ENCODE measurements around the gene AURKB. TPM values are rescaled to one million over a fixed set of nuclear protein-coding genes. Genes with fewer than 3 reads are reported as not detected.
A peak's percentile ranks its signal among the peaks of the same experiment; 100 is the strongest.
"Not testable (repeated sequence)": the region's sequence is repeated elsewhere in the genome, so short reads cannot be mapped to it uniquely, and the experiment has no call there.

AURKB gene
- total and polyA plus RNA-seq, 7 experiments from 2014 or later, result 1.1 to 97.7 (median 1.3) TPM; not detected in 2

DNA sequence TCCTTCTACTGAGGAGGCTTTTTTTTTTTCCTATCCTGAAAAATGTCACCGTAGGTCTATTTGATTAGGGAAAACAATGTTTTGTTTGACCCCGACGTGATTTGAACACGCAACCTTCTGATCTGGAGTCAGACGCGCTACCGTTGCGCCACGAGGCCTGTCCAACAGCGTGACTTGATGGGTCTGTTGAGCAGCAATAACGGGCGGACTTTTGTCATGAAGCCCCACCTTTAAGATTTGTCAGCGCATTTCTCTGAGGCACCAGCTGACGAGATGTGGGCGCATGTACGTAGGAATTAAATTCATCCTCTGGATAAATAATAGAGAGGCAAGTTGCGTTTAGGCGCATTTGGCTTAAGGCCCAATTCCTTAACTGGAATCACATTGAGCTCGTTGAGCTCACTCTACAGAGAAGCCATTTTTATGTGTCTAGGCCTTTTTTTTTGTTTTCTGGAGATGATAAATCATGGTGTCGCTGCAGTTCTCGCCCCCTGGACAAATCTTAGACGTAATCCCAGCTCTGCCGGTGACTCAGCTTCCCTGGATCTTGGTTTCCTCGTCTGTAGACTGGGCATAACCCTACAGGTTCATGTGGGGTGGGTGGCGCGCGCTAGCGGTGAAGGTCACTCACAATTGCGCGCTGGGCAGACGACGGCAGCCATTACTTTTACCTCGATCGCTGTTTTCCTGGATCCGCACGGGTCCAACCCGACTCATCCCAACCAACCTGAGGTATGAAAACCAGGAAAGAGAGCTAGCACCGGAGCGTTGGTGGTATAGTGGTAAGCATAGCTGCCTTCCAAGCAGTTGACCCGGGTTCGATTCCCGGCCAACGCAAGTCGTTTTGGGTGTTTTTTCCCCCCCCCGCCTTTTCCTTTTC, 10.6 kb upstream of the AURKB start:
- DNase-seq (peak; percentile 76 to 90 (median 86)), ATAC-seq (peak; percentile 39)
- Histone ChIP-seq H3K36me3 (ENCODE audit: control insufficient read depth in 2 of 3, insufficient read depth in 3 of 3, low read length in 3 of 3) (peaks cover 0 to 4% (median 0%) of the 10 kb centered on the region in 3 experiments), H3K27ac (ENCODE audit: low read depth, low read length) (peak overlapping the region; percentile 83), H3K9me3 (ENCODE audit: control insufficient read depth in 2 of 3, low read length in 3 of 3) (no peaks in the 10 kb centered on the region), H3K4me3 (ENCODE audit: low read length) (peak overlapping the region; percentile 99), H3K4me1 (ENCODE audit: control insufficient read depth in 2 of 2, insufficient read depth in 2 of 2, low read length in 2 of 2) (peaks cover 12 to 15% of the 10 kb centered on the region in 2 donors), H3K27me3 (ENCODE audit: control insufficient read depth in 2 of 2, insufficient read depth in 2 of 2, low read length in 2 of 2) (no peaks in the 10 kb centered on the region)
- Mint-ChIP-seq H3K4me3 (peak overlapping the region; percentile 86 to 99 (median 92)), H3K27me3 (peaks cover 0 to 17% (median 0%) of the 10 kb centered on the region in 5 donors), H3K27ac (peak overlapping the region; percentile 95 to 100 (median 99)), H3K4me1 (peaks cover 14 to 63% (median 53%) of the 10 kb centered on the region in 7 donors), H3K36me3 (peaks cover 0 to 23% (median 3%) of the 10 kb centered on the region in 5 donors), H3K9me3 (peaks cover 0 to 27% (median 0%) of the 10 kb centered on the region in 11 donors)
- CTCF ChIA-PET, result interaction anchor here (0.6 to 7.2 kb wide), 15 partner anchors 9 to 210 kb away, joined by 3 to 70 read pairs (median 5); partner anchors contain the start of genes ALOXE3, BORCS6, CTC1 and PFAS
- intact Hi-C loops (cut with micrococcal nuclease), result loop anchor here (5.0 to 10.0 kb wide), 6 partner anchors 49 to 1206 kb away; partner anchors contain the start of genes CCDC42 (in 1 of the 2), CHD3 (in 1 of the 2), NDEL1 (in 1 of the 2) and RNASEK (in 1 of the 2)
- POLR2A ChIA-PET, result interaction anchor here (0.6 to 10.9 kb wide), 28 partner anchors 12 to 913 kb away, joined by 3 to 436 read pairs (median 9); partner anchors contain the start of genes ALOXE3, AURKB, BORCS6 and CTC1

GRCh38 chr17:8214000-8214399, 3.6 kb upstream of the AURKB start:
- POLR2A ChIA-PET, result interaction anchor here (0.6 to 7.9 kb wide), 7 partner anchors 9 to 104 kb away, joined by 3 to 91 read pairs (median 5); partner anchors contain the start of gene BORCS6
- H3K4me1 ChIP-seq (ENCODE audit: control insufficient read depth in 2 of 2, insufficient read depth in 2 of 2, low read length in 2 of 2); H3K27me3 Mint-ChIP-seq; H3K27me3 ChIP-seq (ENCODE audit: control insufficient read depth in 2 of 2, insufficient read depth in 2 of 2, low read length in 2 of 2); H3K9me3 Mint-ChIP-seq; CTCF ChIA-PET; ATAC-seq; H3K36me3 ChIP-seq (ENCODE audit: control insufficient read depth in 2 of 3, insufficient read depth in 3 of 3, low read length in 3 of 3); H3K9me3 ChIP-seq (ENCODE audit: control insufficient read depth in 2 of 3, low read length in 3 of 3); H3K4me3 ChIP-seq (ENCODE audit: low read length); H3K27ac ChIP-seq (ENCODE audit: low read depth, low read length); H3K4me3 Mint-ChIP-seq; H3K36me3 Mint-ChIP-seq; DNase-seq; H3K27ac Mint-ChIP-seq: not testable (repeated sequence)
- intact Hi-C loops (cut with micrococcal nuclease), result loop anchor here in 1 of 2 donors (5.0 kb wide), 1 partner anchor 33 kb away; the partner anchor contains the start of genes CTC1 and PFAS
- peaks cover 15 to 22% (median 20%) of the 10 kb centered on the region in 7 donors for H3K4me1 Mint-ChIP-seq

- Histone ChIP-seq H3K27ac (ENCODE audit: low read depth, low read length) (no peak overlapping the region), H3K4me3 (ENCODE audit: low read length) (no peak overlapping the region), H3K9me3 (ENCODE audit: control insufficient read depth in 2 of 3, low read length in 3 of 3) (no peaks in the 10 kb centered on the region), H3K27me3 (ENCODE audit: control insufficient read depth in 2 of 2, insufficient read depth in 2 of 2, low read length in 2 of 2) (no peaks in the 10 kb centered on the region), H3K36me3 (ENCODE audit: control insufficient read depth in 2 of 3, insufficient read depth in 3 of 3, low read length in 3 of 3) (no peaks in the 10 kb centered on the region), H3K4me1 (ENCODE audit: control insufficient read depth in 2 of 2, insufficient read depth in 2 of 2, low read length in 2 of 2) (peaks cover 5 to 8% of the 10 kb centered on the region in 2 donors)
- CTCF ChIA-PET, result interaction anchor here (1.8 to 2.4 kb wide), 2 partner anchors 9 to 93 kb away, joined by 5 to 6 read pairs; no protein-coding TSS in a partner anchor
- Mint-ChIP-seq H3K4me3 (peak overlapping the region in 1 of 10 donors; percentile 92), H3K36me3 (peaks cover 0 to 8% (median 0%) of the 10 kb centered on the region in 5 donors), H3K27me3 (no peaks in the 10 kb centered on the region), H3K9me3 (no peaks in the 10 kb centered on the region), H3K27ac (no peak overlapping the region), H3K4me1 (peaks cover 14 to 23% (median 16%) of the 10 kb centered on the region in 7 donors)
- intact Hi-C loops (cut with micrococcal nuclease), result loop anchor here in 1 of 2 donors (5.0 kb wide), 1 partner anchor 35 kb away; the partner anchor contains the start of genes CTC1 and PFAS
- DNase-seq (no peak), ATAC-seq (no peak)
- POLR2A ChIA-PET, result interaction anchor here (0.6 to 9.6 kb wide), 6 partner anchors 11 to 90 kb away, joined by 3 to 110 read pairs (median 18); partner anchors contain the start of genes BORCS6 and CTC1
Observed at GRCh38 chr17:8212312-8213180, 2.2 kb upstream of the AURKB start.

DNA sequence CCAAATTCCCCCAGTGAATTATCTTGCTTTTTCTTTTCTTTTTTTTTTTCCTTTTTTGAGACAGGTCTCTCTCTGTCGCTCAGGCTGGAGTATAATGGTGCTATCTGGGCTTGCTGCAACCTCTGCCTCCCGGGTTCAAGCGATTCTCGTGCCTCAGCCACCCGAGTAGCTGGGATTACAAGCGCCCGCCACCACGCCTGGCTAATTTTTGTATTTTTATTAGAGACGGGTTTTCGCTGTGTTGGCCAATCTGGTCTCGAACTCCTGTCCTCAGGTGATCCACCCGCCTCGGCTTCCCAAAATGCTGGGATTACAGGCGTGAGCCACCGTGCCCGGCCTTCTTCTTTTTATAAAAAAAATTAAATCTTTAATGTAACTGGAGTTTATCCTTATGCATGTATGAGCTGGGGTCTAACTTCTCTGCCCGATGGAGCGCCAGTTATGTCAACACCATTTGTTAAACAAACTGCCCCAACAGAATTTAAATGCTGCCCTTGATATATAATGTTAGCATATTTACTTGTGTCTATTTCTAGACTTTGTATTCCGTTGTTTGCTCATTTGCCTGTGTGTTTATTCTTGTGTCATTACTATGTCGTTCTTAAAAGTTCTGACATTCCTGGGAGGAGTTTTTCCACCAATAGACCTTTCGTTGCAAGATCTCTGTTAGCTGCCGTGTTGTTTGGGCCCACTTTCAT, 535 bp upstream of the AURKB start:
- POLR2A ChIA-PET, result interaction anchor here (1.0 to 9.6 kb wide), 9 partner anchors 8 to 85 kb away, joined by 4 to 110 read pairs (median 6); partner anchors contain the start of genes BORCS6, CTC1 and SLC25A35
- intact Hi-C loops (cut with micrococcal nuclease), result loop anchor here (1.0 to 5.0 kb wide), 6 partner anchors 11 to 38 kb away; partner anchors contain the start of genes CTC1 (in 1 of the 2) and PFAS (in 1 of the 2)
- Mint-ChIP-seq H3K9me3 (no peaks in the 10 kb centered on the region), H3K27ac (peak overlapping the region; percentile 60 to 95 (median 86)), H3K36me3 (peaks cover 0 to 16% (median 0%) of the 10 kb centered on the region in 5 donors), H3K4me3 (peak overlapping the region; percentile 85 to 97 (median 93)), H3K4me1 (peaks cover 14 to 35% (median 16%) of the 10 kb centered on the region in 7 donors), H3K27me3 (no peaks in the 10 kb centered on the region)
- Histone ChIP-seq H3K4me1 (ENCODE audit: control insufficient read depth in 2 of 2, insufficient read depth in 2 of 2, low read length in 2 of 2) (peaks cover 5 to 8% of the 10 kb centered on the region in 2 donors), H3K27ac (ENCODE audit: low read depth, low read length) (peak overlapping the region; percentile 81), H3K36me3 (ENCODE audit: control insufficient read depth in 2 of 3, insufficient read depth in 3 of 3, low read length in 3 of 3) (no peaks in the 10 kb centered on the region), H3K9me3 (ENCODE audit: control insufficient read depth in 2 of 3, low read length in 3 of 3) (no peaks in the 10 kb centered on the region), H3K4me3 (ENCODE audit: low read length) (peak overlapping the region; percentile 91), H3K27me3 (ENCODE audit: control insufficient read depth in 2 of 2, insufficient read depth in 2 of 2, low read length in 2 of 2) (no peaks in the 10 kb centered on the region)
- no peak for DNase-seq
- no peak for ATAC-seq
- CTCF ChIA-PET, result interaction anchor here (0.7 to 2.4 kb wide), 4 partner anchors 11 to 91 kb away, joined by 4 to 6 read pairs (median 5); no protein-coding TSS in a partner anchor

DNA sequence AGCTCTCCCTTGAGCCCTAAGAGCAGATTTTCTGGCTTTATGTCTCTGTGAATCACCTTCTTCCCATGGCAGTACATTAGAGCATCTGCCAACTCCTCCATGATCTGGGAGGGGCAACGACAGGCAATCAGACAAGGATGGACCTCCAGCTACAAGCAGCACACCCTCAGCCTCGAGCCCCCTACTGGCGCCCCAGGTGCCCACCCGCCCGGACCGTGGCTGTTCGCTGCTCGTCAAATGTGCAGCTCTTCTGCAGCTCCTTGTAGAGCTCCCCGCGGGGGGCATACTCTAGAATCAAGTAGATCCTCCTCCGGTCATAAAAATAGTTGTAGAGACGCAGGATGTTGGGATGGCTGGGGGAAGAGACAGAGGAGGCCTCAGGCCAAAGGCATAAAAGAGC, 3.8 kb downstream of the AURKB start:
- peaks cover 5 to 8% of the 10 kb centered on the region in 2 donors for H3K4me1 ChIP-seq (ENCODE audit: control insufficient read depth in 2 of 2, insufficient read depth in 2 of 2, low read length in 2 of 2)
- no peak overlapping the region for H3K4me3 ChIP-seq (ENCODE audit: low read length)
- ChIA-PET CTCF (no interaction called here), POLR2A (interaction anchor here (0.5 to 9.6 kb wide), 7 partner anchors 13 to 870 kb away, joined by 3 to 110 read pairs (median 7); partner anchors contain the start of genes ACAP1 and BORCS6)
- no peak overlapping the region for H3K4me3 Mint-ChIP-seq
- no peaks in the 10 kb centered on the region for H3K9me3 ChIP-seq (ENCODE audit: control insufficient read depth in 2 of 3, low read length in 3 of 3)
- DNase-seq (no peak), ATAC-seq (no peak)
- peaks cover 0 to 30% (median 0%) of the 10 kb centered on the region in 5 donors for H3K36me3 Mint-ChIP-seq
- no peaks in the 10 kb centered on the region for H3K27me3 Mint-ChIP-seq
- intact Hi-C loops (cut with micrococcal nuclease), result no loop called here
- H3K27me3 ChIP-seq (ENCODE audit: control insufficient read depth in 2 of 2, insufficient read depth in 2 of 2, low read length in 2 of 2), result no peaks in the 10 kb centered on the region
- peaks cover 12 to 38% (median 17%) of the 10 kb centered on the region in 7 donors for H3K4me1 Mint-ChIP-seq
- no peak overlapping the region for H3K27ac ChIP-seq (ENCODE audit: low read depth, low read length)
- peak overlapping the region in 2 of 9 donors; percentile 33 to 56 for H3K27ac Mint-ChIP-seq
- H3K36me3 ChIP-seq (ENCODE audit: control insufficient read depth in 2 of 3, insufficient read depth in 3 of 3, low read length in 3 of 3), result no peaks in the 10 kb centered on the region
- H3K9me3 Mint-ChIP-seq, result no peaks in the 10 kb centered on the region

All from naive thymus-derived CD4-positive, alpha-beta T cell (primary cell).